Measurements from ENCODE around the gene TICAM1.
"Not testable (repeated sequence)": the region's sequence is repeated elsewhere in the genome, so short reads cannot be mapped to it uniquely, and the experiment has no call there.

Gene TICAM1

GRCh38 chr19:4870025-4870700 is 38.7 kb upstream of the TICAM1 start:
- TF ChIP-seq, protein P1, sequence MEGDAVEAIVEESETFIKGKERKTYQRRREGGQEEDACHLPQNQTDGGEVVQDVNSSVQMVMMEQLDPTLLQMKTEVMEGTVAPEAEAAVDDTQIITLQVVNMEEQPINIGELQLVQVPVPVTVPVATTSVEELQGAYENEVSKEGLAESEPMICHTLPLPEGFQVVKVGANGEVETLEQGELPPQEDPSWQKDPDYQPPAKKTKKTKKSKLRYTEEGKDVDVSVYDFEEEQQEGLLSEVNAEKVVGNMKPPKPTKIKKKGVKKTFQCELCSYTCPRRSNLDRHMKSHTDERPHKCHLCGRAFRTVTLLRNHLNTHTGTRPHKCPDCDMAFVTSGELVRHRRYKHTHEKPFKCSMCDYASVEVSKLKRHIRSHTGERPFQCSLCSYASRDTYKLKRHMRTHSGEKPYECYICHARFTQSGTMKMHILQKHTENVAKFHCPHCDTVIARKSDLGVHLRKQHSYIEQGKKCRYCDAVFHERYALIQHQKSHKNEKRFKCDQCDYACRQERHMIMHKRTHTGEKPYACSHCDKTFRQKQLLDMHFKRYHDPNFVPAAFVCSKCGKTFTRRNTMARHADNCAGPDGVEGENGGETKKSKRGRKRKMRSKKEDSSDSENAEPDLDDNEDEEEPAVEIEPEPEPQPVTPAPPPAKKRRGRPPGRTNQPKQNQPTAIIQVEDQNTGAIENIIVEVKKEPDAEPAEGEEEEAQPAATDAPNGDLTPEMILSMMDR (IDR thresholded peaks at IDR 0.05; ENCODE audit: control insufficient read depth, extremely low read depth, insufficient read depth), result no peak
- DNase-seq (ENCODE audit: low read depth), result no peak
- H3K4me3 ChIP-seq (ENCODE audit: low read depth, low read length), result no peak overlapping the region

DNA sequence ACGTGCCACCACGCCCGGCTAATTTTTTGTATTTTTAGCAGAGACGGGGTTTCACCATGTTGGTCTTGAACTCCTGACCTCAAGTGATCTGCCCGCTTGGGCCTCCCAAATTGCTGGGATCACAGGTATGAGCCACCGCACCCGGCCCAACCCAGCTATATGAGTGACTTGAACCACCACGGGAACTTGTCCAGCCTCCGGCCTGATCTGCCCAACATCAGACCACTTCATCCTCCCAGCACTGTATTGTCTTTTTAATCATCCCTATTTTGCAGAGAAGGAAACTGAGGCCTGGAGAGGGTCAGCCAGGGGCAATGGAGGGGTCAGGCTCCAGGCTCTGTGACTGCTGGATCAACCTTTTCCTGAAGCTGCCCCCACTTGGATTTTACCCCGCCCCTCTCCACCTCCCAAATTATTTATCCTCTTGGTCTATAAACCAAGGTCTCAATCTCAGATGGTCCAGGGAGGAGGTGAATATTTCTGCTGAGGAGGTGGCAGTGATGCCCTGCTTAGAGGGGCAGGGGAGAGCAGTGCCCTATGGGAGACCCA is 36.8 kb upstream of the TICAM1 start:
- H3K4me3 ChIP-seq (ENCODE audit: low read depth, low read length), result no peak overlapping the region
- TF ChIP-seq, protein P1 (IDR thresholded peaks at IDR 0.05; ENCODE audit: control insufficient read depth, extremely low read depth, insufficient read depth), result no peak
- no peak for DNase-seq (ENCODE audit: low read depth)

DNA sequence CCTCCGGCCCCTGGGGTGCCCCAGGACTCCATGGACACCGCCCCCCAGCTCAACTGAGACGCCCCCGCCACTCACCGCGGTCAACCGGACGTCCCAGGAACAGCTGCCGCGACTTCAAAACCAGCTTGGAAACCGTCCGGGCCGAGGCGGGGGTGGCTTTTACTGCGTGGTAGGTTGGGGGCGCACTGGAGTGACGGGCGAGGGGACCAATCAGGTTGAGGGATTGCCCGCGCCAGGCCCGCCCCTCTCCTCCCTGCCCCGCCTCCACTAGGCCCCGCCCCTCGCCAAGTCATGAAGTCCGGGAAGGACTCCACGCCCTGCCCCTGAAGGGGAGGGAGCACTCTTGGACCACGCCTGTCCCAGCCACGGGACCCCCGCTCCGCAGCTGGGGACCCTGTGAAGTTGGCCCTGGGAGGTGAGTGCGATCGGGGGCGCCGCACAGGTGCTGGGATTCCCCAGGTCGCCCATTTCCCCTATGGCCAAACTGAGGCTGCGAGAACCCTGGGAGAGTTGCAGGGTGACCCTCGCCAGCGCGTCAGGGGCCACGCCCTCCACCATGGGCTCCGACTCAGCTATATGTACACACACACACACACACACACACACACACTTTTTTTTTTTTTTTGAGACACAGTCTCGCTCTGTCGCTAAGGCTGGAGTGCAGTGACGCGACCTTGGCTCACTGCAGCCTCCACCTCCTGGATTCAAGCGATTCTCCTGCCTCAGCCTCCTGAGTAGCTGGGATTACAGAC is 36.2 kb upstream of the TICAM1 start, which contains the start of gene PLIN3:
Gene PLIN3 (minus strand): TSS at position 134 of the 752 bp plus-strand sequence. CDS start 6,273 bp downstream, outside the sequence.
- TF ChIP-seq, protein P1 (IDR thresholded peaks at IDR 0.05; ENCODE audit: control insufficient read depth, extremely low read depth, insufficient read depth), result no peak
- DNase-seq (ENCODE audit: low read depth), result peak; percentile 65
- H3K4me3 ChIP-seq (ENCODE audit: low read depth, low read length), result peak within 1 kb of the TSS; percentile 93

DNA sequence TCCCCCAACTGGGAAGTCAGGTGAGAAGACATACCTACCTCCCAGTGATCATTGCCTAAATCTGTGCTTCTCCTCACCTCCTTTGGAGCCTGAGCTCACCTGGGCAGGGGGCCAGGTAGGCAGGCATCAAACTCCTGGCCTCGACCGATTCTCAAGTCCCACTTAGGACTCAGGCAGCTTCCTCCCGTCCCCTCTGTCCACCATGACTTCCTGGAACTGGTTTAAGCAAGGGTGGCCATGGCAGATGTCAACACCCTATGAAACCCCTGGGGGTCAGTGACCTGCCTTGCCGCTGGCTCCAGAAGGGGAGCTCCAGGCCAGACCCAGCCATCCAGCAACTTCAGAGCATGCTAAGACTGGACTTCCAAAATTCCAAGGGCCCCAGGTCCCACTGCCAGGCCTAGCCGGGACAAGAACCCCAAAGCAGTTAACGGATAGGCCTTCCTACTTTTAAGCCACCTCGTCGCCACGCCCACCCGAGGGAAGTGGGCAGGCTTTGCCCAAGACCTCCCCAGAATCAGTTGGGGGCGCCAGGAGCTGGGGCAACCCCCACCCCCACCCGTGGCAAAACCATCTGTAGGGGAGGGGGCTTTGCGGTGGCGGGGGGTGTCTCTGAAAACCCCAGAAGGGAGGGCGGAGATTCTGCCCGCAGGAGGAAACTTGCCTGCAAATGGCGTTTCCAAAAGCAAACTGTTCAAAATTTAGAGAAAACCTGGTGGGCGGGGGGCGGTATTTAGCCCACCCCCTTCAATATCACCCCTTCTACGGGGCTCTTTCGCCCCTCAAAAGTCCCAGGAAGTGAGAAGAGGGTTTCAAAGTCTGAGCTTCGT is 35.3 kb upstream of the TICAM1 start:
- TF ChIP-seq, protein P1 (IDR thresholded peaks at IDR 0.05; ENCODE audit: control insufficient read depth, extremely low read depth, insufficient read depth), result no peak
- H3K4me3 ChIP-seq (ENCODE audit: low read depth, low read length), result peak overlapping the region; percentile 93
- no peak for DNase-seq (ENCODE audit: low read depth)

- TF ChIP-seq, protein P1 (IDR thresholded peaks at IDR 0.05; ENCODE audit: control insufficient read depth, extremely low read depth, insufficient read depth), result no peak
These were observed 29.6 kb upstream of the TICAM1 start for GRCh38 chr19:4861147-4861546.

GRCh38 chr19:4859697-4860096 is 28.2 kb upstream of the TICAM1 start:
- H3K4me3 ChIP-seq (ENCODE audit: low read depth, low read length), result no peak overlapping the region
- DNase-seq (ENCODE audit: low read depth), result no peak
- TF ChIP-seq, protein P1 (IDR thresholded peaks at IDR 0.05; ENCODE audit: control insufficient read depth, extremely low read depth, insufficient read depth), result no peak

More at GRCh38 chr19:4861147-4861546, 29.6 kb upstream of the TICAM1 start:
- peak; percentile 77 for DNase-seq (ENCODE audit: low read depth)
- H3K4me3 ChIP-seq (ENCODE audit: low read depth, low read length), result no peak overlapping the region

GRCh38 chr19:4856468-4856867 is 25.0 kb upstream of the TICAM1 start:
- not testable (repeated sequence) for DNase-seq (ENCODE audit: low read depth); H3K4me3 ChIP-seq (ENCODE audit: low read depth, low read length)

DNA sequence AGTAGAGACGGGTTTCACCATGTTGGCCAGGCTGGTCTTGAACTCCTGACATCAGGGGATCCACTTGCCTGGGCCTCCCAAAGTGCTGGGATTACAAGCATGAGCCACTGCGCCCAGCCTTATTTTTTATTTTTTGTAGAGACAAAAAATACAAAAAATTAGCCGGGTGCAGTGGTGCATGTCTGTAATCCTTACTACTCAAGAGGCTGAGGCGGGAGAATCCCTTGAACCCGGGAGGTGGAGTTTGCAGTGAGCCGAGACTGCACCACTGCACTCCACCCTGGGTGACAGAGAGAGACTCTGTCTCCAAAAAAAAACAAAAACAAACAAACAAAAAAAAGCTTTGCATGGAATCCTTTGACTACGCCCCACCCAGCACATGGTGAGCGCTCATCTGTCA is 22.0 kb upstream of the TICAM1 start:
- not testable (repeated sequence) for DNase-seq (ENCODE audit: low read depth)

More for the DNA sequence above, 22.0 kb upstream of the TICAM1 start:
- not testable (repeated sequence) for H3K4me3 ChIP-seq (ENCODE audit: low read depth, low read length)

All from LNCaP clone FGC (cell line).